ENCODE measurements around the gene YEATS2.

The YEATS2 gene

DNA sequence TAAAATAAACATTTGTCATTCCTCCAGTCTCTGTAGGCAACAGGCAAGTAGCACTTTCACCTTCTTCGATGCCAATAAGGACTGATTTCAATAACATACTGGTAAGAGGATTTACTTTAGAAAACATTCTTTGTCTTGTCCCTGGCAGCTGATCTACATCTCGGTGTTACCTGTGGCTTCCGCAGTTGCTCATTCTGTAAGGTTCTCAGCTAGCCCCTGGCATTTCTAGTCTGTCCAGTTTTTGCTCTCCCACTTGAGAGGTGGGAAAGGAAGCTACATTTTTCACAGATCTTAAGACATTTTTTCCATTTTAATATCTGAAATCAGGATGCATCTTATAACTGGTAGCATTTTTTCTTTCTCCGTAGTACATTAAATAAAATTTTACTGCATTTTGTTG lies 147.5 kb downstream of the YEATS2 start:
- DNase-seq: no peak

DNA sequence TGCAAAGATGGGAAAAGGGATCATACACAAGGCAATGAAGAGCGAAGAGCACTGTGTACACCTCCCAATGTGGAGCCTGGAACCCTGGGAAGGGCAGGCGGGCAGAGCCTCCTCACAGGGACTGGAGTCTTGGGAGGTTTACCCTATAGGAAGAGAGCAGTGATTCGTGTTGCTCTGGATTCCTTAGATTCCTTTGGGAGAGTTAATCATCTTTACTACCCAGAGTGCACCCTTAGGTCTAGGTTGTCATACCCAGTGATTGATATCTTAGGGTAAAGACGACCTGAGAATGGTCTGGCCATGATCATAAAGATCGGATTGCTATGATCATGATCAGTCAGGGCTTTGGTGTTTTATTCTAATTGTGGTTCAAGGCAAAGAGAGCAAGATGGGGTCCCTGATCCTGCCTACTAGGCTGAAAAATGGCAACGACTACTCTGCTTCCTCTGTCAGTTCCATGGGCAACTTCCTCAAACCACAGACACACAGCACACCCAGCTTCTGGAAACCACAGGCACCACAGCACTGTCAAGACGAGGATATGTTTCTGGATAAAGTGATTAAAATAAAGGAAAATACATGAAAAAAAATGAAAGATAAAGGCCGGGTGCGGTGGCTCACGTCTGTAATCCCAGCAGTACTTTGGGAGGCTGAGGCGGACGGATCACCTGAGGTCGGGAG lies 148.2 kb downstream of the YEATS2 start:
- DNase-seq: no peak

DNA sequence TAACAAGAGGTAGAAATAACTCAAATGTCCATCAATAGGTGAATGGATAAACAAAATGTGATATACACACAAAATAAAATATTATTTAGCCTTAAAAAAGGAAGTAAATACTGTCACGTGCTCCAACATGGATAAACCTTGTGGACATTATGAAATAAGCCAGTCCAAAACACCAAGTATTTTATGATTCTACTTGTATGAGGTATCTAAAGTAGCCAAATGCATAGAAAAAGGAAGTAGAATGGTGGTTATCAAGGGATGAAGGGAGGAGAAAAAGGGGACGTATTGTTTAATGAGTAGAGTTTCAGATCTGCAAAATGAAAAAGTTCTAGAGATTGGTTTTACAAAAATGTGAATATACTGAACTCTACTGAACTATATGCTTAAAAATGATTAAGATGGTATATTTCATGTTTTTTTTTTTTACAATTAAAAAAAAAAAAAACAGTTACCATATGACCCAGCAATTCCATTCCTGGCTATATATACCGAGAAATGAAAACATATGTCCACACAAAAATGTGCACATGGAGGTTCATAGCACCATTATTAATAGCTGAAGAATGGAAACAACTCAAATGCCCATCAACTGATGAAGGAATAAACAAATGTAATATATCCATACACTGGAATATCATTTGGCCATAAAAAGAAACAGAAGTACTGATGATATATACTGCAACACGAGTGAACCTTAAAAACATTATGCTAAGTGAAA lies 156.9 kb downstream of the YEATS2 start:
- DNase-seq: no peak

DNA sequence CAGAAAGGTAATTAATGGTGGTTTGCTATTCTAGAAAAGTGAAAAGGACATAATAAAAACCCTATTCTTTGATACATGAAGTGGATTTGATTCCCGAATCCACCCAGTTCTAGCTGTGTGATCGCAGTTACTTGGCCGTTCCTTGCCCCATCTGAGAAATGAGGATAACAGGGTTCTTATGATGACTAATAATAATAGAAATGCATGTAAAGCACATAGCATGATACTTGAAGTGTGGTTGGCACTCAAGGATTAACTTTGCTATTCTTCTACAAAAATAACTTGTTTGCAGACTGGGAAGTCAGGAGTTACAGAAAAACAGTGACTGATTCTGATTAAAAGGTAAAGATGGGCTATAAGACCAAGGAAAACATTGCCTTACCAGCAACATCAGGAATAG lies 160.3 kb downstream of the YEATS2 start:
- DNase-seq: no peak
